Astrocyte (in vitro differentiated cells and primary cell): ENCODE data around the gene RAVER2. TPM values are rescaled to one million over a fixed set of nuclear protein-coding genes. Genes with fewer than 3 reads are reported as not detected.

ENCODE experiments used
- DNase-seq: peaks from one replicate; pipeline ENCODE4 v3.0.0-alpha.2; 2010; ENCODE audit warnings: low read depth
- FAIRE-seq: peaks from 2 replicates; lab custom pipeline; 2011; peaks lifted over from hg19 to GRCh38; lab: Jason Lieb, UNC
- H2AFZ ChIP-seq: 2 replicates; pipeline ENCODE4 v1.6.0; 2012; ENCODE audit warnings: low read depth, low read length, inconsistent platforms
- H3K27ac ChIP-seq: 2 replicates; pipeline ENCODE4 v1.5.1; 2011; ENCODE audit warnings: low read depth, low read length, inconsistent platforms
- H3K27me3 ChIP-seq: 2 replicates; pipeline ENCODE4 v1.6.0; 2011; ENCODE audit warnings: low read length, inconsistent platforms; ENCODE audit not compliant: insufficient read depth
- H3K36me3 ChIP-seq: 2 replicates; pipeline ENCODE4 v1.5.1; 2011; ENCODE audit warnings: low read length, inconsistent platforms; ENCODE audit not compliant: insufficient read depth
- H3K4me1 ChIP-seq: 2 replicates; pipeline ENCODE4 v1.5.1; 2011; ENCODE audit warnings: low read length, inconsistent platforms; ENCODE audit not compliant: insufficient read depth
- H3K4me2 ChIP-seq: 2 replicates; pipeline ENCODE4 v1.6.0; 2012; ENCODE audit warnings: low read length, inconsistent platforms
- H3K4me3 ChIP-seq: 2 replicates; pipeline ENCODE4 v1.5.1; 2011; ENCODE audit warnings: low read depth, mild to moderate bottlenecking, low read length, inconsistent platforms; ENCODE audit not compliant: insufficient read depth
- H3K79me2 ChIP-seq: 2 replicates; pipeline ENCODE4 v1.6.0; 2012; ENCODE audit warnings: mild to moderate bottlenecking, low read length, inconsistent platforms; ENCODE audit not compliant: insufficient read depth
- H3K9ac ChIP-seq: 2 replicates; pipeline ENCODE4 v1.6.0; 2012; ENCODE audit warnings: mild to moderate bottlenecking, low read length, inconsistent platforms
- H3K9me3 ChIP-seq: 2 replicates; pipeline ENCODE4 v1.5.1; 2012; ENCODE audit warnings: low read depth, mild to moderate bottlenecking, low read length, inconsistent platforms; ENCODE audit not compliant: insufficient read depth
- H4K20me1 ChIP-seq: 2 replicates; pipeline ENCODE4 v1.6.0; 2012; ENCODE audit warnings: low read length, inconsistent platforms; ENCODE audit not compliant: insufficient read depth
- H3K27ac Mint-ChIP-seq: one replicate; pipeline ENCODE4 v1.8.0; 2021; ENCODE audit warnings: mild to moderate bottlenecking, mixed read lengths; ENCODE audit not compliant: unreplicated experiment
- H3K27me3 Mint-ChIP-seq: one replicate; pipeline ENCODE4 v1.8.0; 2021; ENCODE audit warnings: low read depth, mixed read lengths; ENCODE audit not compliant: unreplicated experiment
- H3K36me3 Mint-ChIP-seq: one replicate; pipeline ENCODE4 v1.8.0; 2021; ENCODE audit warnings: low read depth, mixed read lengths; ENCODE audit not compliant: unreplicated experiment
- H3K4me1 Mint-ChIP-seq: one replicate; pipeline ENCODE4 v1.8.0; 2021; ENCODE audit warnings: low read depth, mixed read lengths; ENCODE audit not compliant: unreplicated experiment
- H3K4me3 Mint-ChIP-seq: one replicate; pipeline ENCODE4 v1.8.0; 2021; ENCODE audit warnings: mild to moderate bottlenecking, moderate library complexity, mixed read lengths; ENCODE audit not compliant: unreplicated experiment
- H3K9me3 Mint-ChIP-seq: one replicate; pipeline ENCODE4 v1.8.0; 2021; ENCODE audit warnings: mild to moderate bottlenecking, mixed read lengths; ENCODE audit not compliant: unreplicated experiment
- CTCF ChIP-seq: IDR thresholded peaks from 2 replicates; pipeline ENCODE4 v1.5.1; 2011; ENCODE audit warnings: low read depth, mild to moderate bottlenecking, inconsistent platforms, low read length, moderate library complexity; ENCODE audit not compliant: insufficient read depth
- EZH2 ChIP-seq: IDR thresholded peaks from 2 replicates; pipeline ENCODE4 v1.6.1; 2012; ENCODE audit warnings: mild to moderate bottlenecking, low read length, inconsistent platforms; ENCODE audit not compliant: insufficient read depth
- total RNA-seq: library from RNA; stranded (reverse); gene quantifications from 2 replicates; pipeline ENCODE4 v1.2.1, GENCODE V29; 2021

Gene RAVER2
- total RNA-seq, 1 donor from 2014 or later, result 7.1 TPM

GRCh38 chr1:64877598-64877997 lies 132.7 kb downstream of the RAVER2 start:
- DNase-seq (no peak), FAIRE-seq (no peak)
- Histone ChIP-seq H4K20me1 (no peaks in the 10 kb centered on the region), H3K36me3 (peaks cover 3% of the 10 kb centered on the region), H3K79me2 (no peaks in the 10 kb centered on the region), H3K4me2 (no peak overlapping the region), H3K9ac (no peak overlapping the region), H3K27me3 (no peaks in the 10 kb centered on the region), H3K9me3 (no peaks in the 10 kb centered on the region), H3K27ac (no peak overlapping the region), H3K4me3 (no peak overlapping the region), H3K4me1 (peaks cover 12% of the 10 kb centered on the region), H2AFZ (no peak overlapping the region)
- Mint-ChIP-seq H3K4me3 (no peak overlapping the region), H3K9me3 (no peaks in the 10 kb centered on the region), H3K27me3 (no peaks in the 10 kb centered on the region), H3K36me3 (no peaks in the 10 kb centered on the region), H3K27ac (no peak overlapping the region), H3K4me1 (peaks cover 1% of the 10 kb centered on the region)
- TF ChIP-seq EZH2, result no peak
- TF ChIP-seq CTCF, result no peak

- Mint-ChIP-seq H3K9me3 (no peaks in the 10 kb centered on the region), H3K4me1 (peaks cover 1% of the 10 kb centered on the region), H3K27ac (no peak overlapping the region), H3K4me3 (no peak overlapping the region), H3K36me3 (no peaks in the 10 kb centered on the region), H3K27me3 (no peaks in the 10 kb centered on the region)
- Histone ChIP-seq H3K27ac (no peak overlapping the region), H4K20me1 (no peaks in the 10 kb centered on the region), H3K9me3 (no peaks in the 10 kb centered on the region), H3K4me2 (no peak overlapping the region), H3K9ac (no peak overlapping the region), H3K4me3 (no peak overlapping the region), H3K36me3 (peaks cover 7% of the 10 kb centered on the region), H3K27me3 (no peaks in the 10 kb centered on the region), H3K79me2 (no peaks in the 10 kb centered on the region), H3K4me1 (peaks cover 12% of the 10 kb centered on the region), H2AFZ (no peak overlapping the region)
- no peak for DNase-seq
- TF ChIP-seq EZH2 (no peak), CTCF (no peak)
- no peak for FAIRE-seq
These were observed 133.2 kb downstream of the RAVER2 start for GRCh38 chr1:64878090-64878489.

- H3K4me3 Mint-ChIP-seq, result no peak overlapping the region
- peak; percentile 42 for DNase-seq
- H4K20me1 ChIP-seq, result peaks cover under 1% of the 10 kb centered on the region
- peak overlapping the region; percentile 13 for H3K9ac ChIP-seq
- peaks cover 7% of the 10 kb centered on the region for H3K36me3 ChIP-seq
- H3K9me3 Mint-ChIP-seq, result no peaks in the 10 kb centered on the region
- H3K4me3 ChIP-seq, result no peak overlapping the region
- H3K27ac Mint-ChIP-seq, result no peak overlapping the region
- H3K27me3 Mint-ChIP-seq, result no peaks in the 10 kb centered on the region
- no peaks in the 10 kb centered on the region for H3K9me3 ChIP-seq
- H3K36me3 Mint-ChIP-seq, result no peaks in the 10 kb centered on the region
- H2AFZ ChIP-seq, result no peak overlapping the region
- TF ChIP-seq CTCF, result no peak
- TF ChIP-seq EZH2, result no peak
- no peak for FAIRE-seq
- H3K4me2 ChIP-seq, result peak overlapping the region; percentile 65
- H3K27ac ChIP-seq, result peak overlapping the region; percentile 50
- H3K27me3 ChIP-seq, result no peaks in the 10 kb centered on the region
- H3K4me1 Mint-ChIP-seq, result peaks cover 1% of the 10 kb centered on the region
- no peaks in the 10 kb centered on the region for H3K79me2 ChIP-seq
- peaks cover 12% of the 10 kb centered on the region for H3K4me1 ChIP-seq
These were observed 134.2 kb downstream of the RAVER2 start for GRCh38 chr1:64878931-64879611.
